ENCODE results near the gene MICALL2.

DNA sequence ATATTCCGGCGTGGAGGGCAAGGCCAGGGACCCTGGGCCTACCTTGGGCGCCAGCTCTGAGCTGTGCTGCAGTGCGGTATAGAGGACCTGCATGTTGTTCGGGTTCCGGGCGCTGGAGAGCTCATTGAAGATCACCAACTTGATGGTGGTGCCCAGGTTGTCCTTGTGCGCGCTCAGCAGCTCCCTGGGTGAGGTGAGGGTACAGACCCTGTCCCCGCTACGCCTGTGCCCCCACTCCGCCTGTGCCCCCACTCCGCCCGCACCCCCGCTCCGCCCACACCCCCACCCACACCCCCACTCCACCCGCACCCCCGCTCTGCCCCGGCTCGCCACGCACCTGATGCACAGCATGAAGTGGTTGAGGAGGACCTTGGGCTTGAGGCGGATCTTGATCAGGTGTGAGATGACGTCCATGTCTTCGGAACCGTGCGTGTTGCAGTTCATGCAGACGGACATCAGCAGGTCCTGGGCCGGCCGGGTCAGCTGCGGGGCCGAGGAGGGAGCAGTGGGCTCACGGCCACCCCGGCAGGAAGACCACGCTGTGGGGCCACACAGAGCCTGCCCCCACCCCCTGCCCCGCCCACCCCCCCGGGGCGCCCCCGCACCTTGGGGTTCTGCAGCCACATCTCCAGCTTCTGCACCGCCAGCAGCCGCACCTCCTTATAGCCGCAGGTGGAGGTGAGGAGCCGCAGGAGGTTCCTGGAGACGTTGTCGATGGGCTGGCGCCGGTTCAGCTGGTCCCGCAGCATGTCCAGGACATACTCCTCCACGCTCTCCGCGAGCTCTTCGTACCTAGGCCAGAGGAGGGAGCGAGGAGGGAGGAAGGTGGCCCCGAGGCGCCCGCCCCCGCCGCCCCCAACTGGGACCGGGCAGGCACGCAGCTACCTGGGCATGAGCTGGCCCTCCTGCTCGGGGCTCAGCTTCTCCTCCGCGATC lies 39.4 kb upstream of the MICALL2 start:
- no peak for TF ChIP-seq POLR2AphosphoS5 (IDR thresholded peaks at IDR 0.05; ENCODE audit: low read depth, low read length)
- TF ChIP-seq POLR2A (IDR thresholded peaks at IDR 0.05; ENCODE audit: low read depth, low read length): no peak
- no peak for TF ChIP-seq TAF1 (IDR thresholded peaks at IDR 0.05; ENCODE audit: borderline replicate concordance, low read depth, low read length)

All from GM12892 (cell line).